ENCODE measurements around the gene DCBLD2.
"Not testable (repeated sequence)": the region's sequence is repeated elsewhere in the genome, so short reads cannot be mapped to it uniquely, and the experiment has no call there.

The DCBLD2 gene

GRCh38 chr3:98893740-98894139 is 7.8 kb downstream of the DCBLD2 start:
- no peaks in the 10 kb centered on the region for H3K36me3 ChIP-seq
- H3K9ac ChIP-seq, result no peak overlapping the region
- TF ChIP-seq Cebpa-rat (IDR thresholded peaks at IDR 0.05), result no peak
- no peak overlapping the region for H3K4me2 ChIP-seq
- H3K4me1 ChIP-seq, result no peaks in the 10 kb centered on the region
- peaks cover 39% of the 10 kb centered on the region; the same call in 1 of the 2 replicates for H4K20me1 ChIP-seq
- H3K9me3 ChIP-seq, result no peaks in the 10 kb centered on the region
- H3K27ac ChIP-seq, result no peak overlapping the region
- no peak overlapping the region for H3K4me3 ChIP-seq
- no peaks in the 10 kb centered on the region for H3K27me3 ChIP-seq

GRCh38 chr3:98892263-98892662 is 9.2 kb downstream of the DCBLD2 start:
- no peaks in the 10 kb centered on the region for H3K27me3 ChIP-seq
- H3K4me2 ChIP-seq, result no peak overlapping the region
- no peaks in the 10 kb centered on the region for H3K36me3 ChIP-seq
- H3K9me3 ChIP-seq, result no peaks in the 10 kb centered on the region
- no peak for TF ChIP-seq Cebpa-rat (IDR thresholded peaks at IDR 0.05)
- no peak overlapping the region for H3K9ac ChIP-seq
- no peak overlapping the region for H3K4me3 ChIP-seq
- H4K20me1 ChIP-seq, result peaks cover 33% of the 10 kb centered on the region; the same call in 1 of the 2 replicates
- H3K4me1 ChIP-seq, result no peaks in the 10 kb centered on the region
- H3K27ac ChIP-seq, result no peak overlapping the region

GRCh38 chr3:98890965-98891910 is 10.3 kb downstream of the DCBLD2 start:
- Histone ChIP-seq H3K36me3 (no peaks in the 10 kb centered on the region), H3K27ac (no peak overlapping the region), H4K20me1 (peaks cover 28% of the 10 kb centered on the region; the same call in 1 of the 2 replicates), H3K9ac (no peak overlapping the region), H3K4me1 (no peaks in the 10 kb centered on the region), H3K27me3 (no peaks in the 10 kb centered on the region), H3K4me3 (no peak overlapping the region), H3K4me2 (no peak overlapping the region), H3K9me3 (no peaks in the 10 kb centered on the region)
- TF ChIP-seq Cebpa-rat (IDR thresholded peaks at IDR 0.05), result no peak

DNA sequence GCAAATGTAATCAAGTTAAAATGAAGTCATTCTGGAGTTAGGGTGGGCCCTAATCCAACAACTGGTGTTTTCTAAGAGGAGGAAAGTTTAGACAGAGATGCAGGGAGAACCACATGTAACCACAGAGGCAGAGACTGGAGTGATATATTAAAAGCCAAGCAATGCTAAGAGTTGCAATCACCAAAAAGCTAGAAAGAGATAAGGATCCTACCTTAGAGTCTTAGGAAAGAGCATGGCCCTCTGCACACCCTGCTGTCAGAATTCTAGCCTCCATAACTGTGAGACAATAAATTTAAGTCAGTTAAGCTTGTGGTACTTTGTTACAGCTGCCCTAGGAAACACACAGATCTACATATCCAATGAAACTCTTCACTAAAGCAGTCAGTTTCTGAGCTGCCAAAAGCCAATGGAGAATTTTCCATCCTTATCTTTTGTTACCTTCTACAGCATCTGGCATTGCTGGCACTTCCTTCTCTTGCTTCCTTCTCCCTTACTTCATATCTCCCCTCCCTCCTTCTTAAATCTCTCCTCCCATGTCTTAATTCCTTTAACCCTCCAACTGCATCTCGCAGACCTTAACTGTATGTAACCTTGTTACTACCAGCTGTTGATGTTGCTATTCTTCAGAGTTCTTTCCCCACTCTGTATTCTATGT is 11.2 kb downstream of the DCBLD2 start:
- Histone ChIP-seq H3K9ac (no peak overlapping the region), H3K4me3 (no peak overlapping the region), H3K4me2 (no peak overlapping the region), H3K27ac (no peak overlapping the region), H4K20me1 (peaks cover 25% of the 10 kb centered on the region; the same call in 1 of the 2 replicates), H3K4me1 (no peaks in the 10 kb centered on the region), H3K27me3 (no peaks in the 10 kb centered on the region), H3K9me3 (no peaks in the 10 kb centered on the region), H3K36me3 (no peaks in the 10 kb centered on the region)
- no peak for TF ChIP-seq Cebpa-rat (IDR thresholded peaks at IDR 0.05)

DNA sequence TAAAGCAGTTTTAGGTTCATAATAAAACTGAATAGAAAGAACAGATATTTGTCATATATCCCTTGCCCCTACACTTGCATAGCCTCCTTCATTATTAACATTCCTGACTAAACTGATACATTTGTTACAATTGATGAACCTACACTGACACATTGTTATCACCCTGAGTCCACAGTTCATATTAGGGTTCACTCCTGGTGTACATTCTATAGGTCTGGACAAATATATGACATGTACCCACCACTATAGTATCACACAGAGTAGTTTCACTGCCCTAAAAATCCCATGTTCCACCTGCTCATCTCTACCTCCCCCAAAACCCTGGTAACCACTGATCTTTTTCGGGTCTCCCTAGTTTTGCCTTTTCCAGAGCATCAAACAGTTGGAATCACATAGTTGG is 13.8 kb downstream of the DCBLD2 start:
- Histone ChIP-seq H3K36me3 (no peaks in the 10 kb centered on the region), H3K4me3 (no peak overlapping the region), H3K27me3 (no peaks in the 10 kb centered on the region), H3K4me2 (no peak overlapping the region), H3K27ac (no peak overlapping the region), H3K9ac (no peak overlapping the region), H4K20me1 (0 out of 2 replicates have a peak, but pooled peaks cover 8% of the 10 kb centered on the region), H3K9me3 (no peaks in the 10 kb centered on the region), H3K4me1 (no peaks in the 10 kb centered on the region)
- no peak for TF ChIP-seq Cebpa-rat (IDR thresholded peaks at IDR 0.05)

GRCh38 chr3:98886525-98886924 is 15.0 kb downstream of the DCBLD2 start:
- H3K27ac ChIP-seq, result no peak overlapping the region
- H3K4me1 ChIP-seq, result no peaks in the 10 kb centered on the region
- no peak overlapping the region for H3K4me2 ChIP-seq
- no peak overlapping the region for H3K9ac ChIP-seq
- no peaks in the 10 kb centered on the region; the same call in 1 of the 2 replicates for H3K9me3 ChIP-seq
- H3K27me3 ChIP-seq, result no peaks in the 10 kb centered on the region
- no peaks in the 10 kb centered on the region for H3K36me3 ChIP-seq
- H4K20me1 ChIP-seq, result no peaks in the 10 kb centered on the region
- no peak for TF ChIP-seq Cebpa-rat (IDR thresholded peaks at IDR 0.05)
- no peak overlapping the region for H3K4me3 ChIP-seq

GRCh38 chr3:98885851-98886250 is 15.6 kb downstream of the DCBLD2 start:
- TF ChIP-seq Cebpa-rat (IDR thresholded peaks at IDR 0.05), result no peak
- Histone ChIP-seq H3K27me3 (no peaks in the 10 kb centered on the region), H3K9ac (no peak overlapping the region), H3K4me3 (no peak overlapping the region), H3K27ac (no peak overlapping the region), H3K36me3 (peaks cover 3% of the 10 kb centered on the region), H3K4me2 (no peak overlapping the region), H3K9me3 (no peaks in the 10 kb centered on the region; the same call in 1 of the 2 replicates), H3K4me1 (no peaks in the 10 kb centered on the region), H4K20me1 (no peaks in the 10 kb centered on the region)

GRCh38 chr3:98884675-98885371 is 16.7 kb downstream of the DCBLD2 start:
- H3K4me1 ChIP-seq, result no peaks in the 10 kb centered on the region
- no peak overlapping the region for H3K9ac ChIP-seq
- no peaks in the 10 kb centered on the region for H3K27me3 ChIP-seq
- H3K36me3 ChIP-seq, result peaks cover 13% of the 10 kb centered on the region
- H4K20me1 ChIP-seq, result no peaks in the 10 kb centered on the region
- no peak overlapping the region for H3K4me2 ChIP-seq
- no peaks in the 10 kb centered on the region; the same call in 1 of the 2 replicates for H3K9me3 ChIP-seq
- H3K4me3 ChIP-seq, result no peak overlapping the region
- TF ChIP-seq Cebpa-rat (IDR thresholded peaks at IDR 0.05), result no peak
- no peak overlapping the region for H3K27ac ChIP-seq

- not testable (repeated sequence) for H3K27ac ChIP-seq, H3K4me2 ChIP-seq, H3K4me1 ChIP-seq, H4K20me1 ChIP-seq, H3K9ac ChIP-seq, H3K27me3 ChIP-seq, H3K4me3 ChIP-seq, H3K9me3 ChIP-seq
- peaks cover 16% of the 10 kb centered on the region for H3K36me3 ChIP-seq
Measured at GRCh38 chr3:98882614-98883333, 18.7 kb downstream of the DCBLD2 start.

All from BLaER1 (cell line).